CD4-positive, alpha-beta T cell (primary cell): ENCODE data around the gene CD247. TPM values are rescaled to one million over a fixed set of nuclear protein-coding genes. Genes with fewer than 3 reads are reported as not detected.

Experiments
- ATAC-seq: fragments of 200-7000 bp; cut with Tn5 transposase; one replicate; pipeline ENCODE4 v1.10.0; 2022; ENCODE audit warnings: mild to moderate bottlenecking; ENCODE audit not compliant: poor library complexity
- CTCF ChIA-PET: fragments of 350-600 bp; sonication (Branson Sonifier 250); formaldehyde crosslinking; loops from one replicate; lab custom pipeline; 2021; ENCODE audit warnings: antibody characterized with exemption, inconsistent platforms; lab: Charles Lee
- POLR2A ChIA-PET: fragments of 350-600 bp; sonication (Branson Sonifier 250); formaldehyde crosslinking; loops from one replicate; lab custom pipeline; 2021; ENCODE audit warnings: antibody characterized with exemption, inconsistent platforms; lab: Charles Lee
- DNase-seq, 14 experiments: peaks; one replicate each; pipeline ENCODE4 v3.0.0-alpha.2; 2013 to 2020; ENCODE audit warnings: mixed read lengths in 2 of 14
- H3K27ac ChIP-seq, 2 donors: one replicate each; pipeline versions ENCODE4 v1.5.1 to v1.7.0; 2013; ENCODE audit warnings: low read length in 2 of 2, low read depth in 1 of 2, mild to moderate bottlenecking in 1 of 2
- H3K27me3 ChIP-seq, 2 experiments: 1 replicate in 1 of 2; 2 replicates in 1 of 2; pipeline versions ENCODE4 v1.6.1 to v1.7.0; 2013; ENCODE audit warnings: low read length in 2 of 2, control low read depth in 1 of 2, mild to moderate bottlenecking in 1 of 2, moderate library complexity in 1 of 2; ENCODE audit not compliant: insufficient read depth in 2 of 2, control insufficient read depth in 1 of 2
- H3K36me3 ChIP-seq: one replicate; pipeline ENCODE4 v1.6.1; 2013; ENCODE audit warnings: low read length, control low read depth; ENCODE audit not compliant: insufficient read depth
- H3K4me1 ChIP-seq: one replicate; pipeline ENCODE4 v1.6.1; 2013; ENCODE audit warnings: low read length, control low read depth; ENCODE audit not compliant: insufficient read depth
- H3K4me3 ChIP-seq: one replicate; pipeline ENCODE4 v1.5.1; 2013; ENCODE audit warnings: mild to moderate bottlenecking, low read length, moderate library complexity
- H3K9me3 ChIP-seq, 2 experiments: 1 replicate in 1 of 2; 2 replicates in 1 of 2; pipeline versions ENCODE4 v1.6.1 to v1.7.0; 2013; ENCODE audit warnings: low read length in 2 of 2, mild to moderate bottlenecking in 2 of 2, control low read depth in 1 of 2, moderate library complexity in 1 of 2; ENCODE audit not compliant: control insufficient read depth in 1 of 2, insufficient read depth in 1 of 2
- H3K27ac Mint-ChIP-seq: one replicate; pipeline ENCODE4 v1.8.0; 2020; ENCODE audit warnings: mixed read lengths
- H3K27me3 Mint-ChIP-seq: one replicate; pipeline ENCODE4 v1.8.0; 2021; ENCODE audit warnings: mixed read lengths
- H3K36me3 Mint-ChIP-seq: one replicate; pipeline ENCODE4 v1.8.0; 2021; ENCODE audit warnings: low read depth, mixed read lengths
- H3K4me1 Mint-ChIP-seq: one replicate; pipeline ENCODE4 v1.8.0; 2021; ENCODE audit warnings: low read depth, mixed read lengths
- H3K4me3 Mint-ChIP-seq: one replicate; pipeline ENCODE4 v1.8.0; 2020; ENCODE audit warnings: mild to moderate bottlenecking, mixed read lengths
- H3K9me3 Mint-ChIP-seq: one replicate; pipeline ENCODE4 v1.8.0; 2020; ENCODE audit warnings: mixed read lengths
- CTCF ChIP-seq: fragments of 200-600 bp; IDR thresholded peaks from one replicate; pipeline ENCODE4 v1.8.0; 2022; ENCODE audit warnings: antibody characterized with exemption, mild to moderate bottlenecking
- intact Hi-C, 2 experiments: fragments of 100-400 bp; cut with DNase I in 1 of 2; cut with micrococcal nuclease in 1 of 2; formaldehyde crosslinking; loops; one replicate each; pipeline versions ENCODE4 v1.15.1 to v1.9.0; 2023 to 2025; cut with DNase I, micrococcal nuclease
- total RNA-seq, 174 experiments: library from RNA in 2 of 174; stranded (reverse) in 2 of 174; gene quantifications; one replicate each; pipeline ENCODE4 v1.2.3 and lab custom pipeline; 2021 to 2026

Gene CD247
- total RNA-seq, 2 experiments from 2014 or later: 355 to 378 TPM

GRCh38 chr1:167565922-167566321 lies 47.6 kb upstream of the CD247 start:
- Histone ChIP-seq H3K36me3 (no peaks in the 10 kb centered on the region), H3K9me3 (no peaks in the 10 kb centered on the region), H3K27ac (no peak overlapping the region), H3K4me1 (no peaks in the 10 kb centered on the region), H3K4me3 (no peak overlapping the region), H3K27me3 (no peaks in the 10 kb centered on the region)
- DNase-seq (no peak), ATAC-seq (no peak)
- H3K9me3 Mint-ChIP-seq: no peaks in the 10 kb centered on the region
- POLR2A ChIA-PET: interaction anchor here (1.2 kb wide), 1 partner anchor 13 kb away, joined by 3 read pairs; the partner anchor contains the start of gene CREG1
- no peaks in the 10 kb centered on the region for H3K27me3 Mint-ChIP-seq
- CTCF ChIA-PET: interaction anchor here (1.3 kb wide), 1 partner anchor 22 kb away, joined by 3 read pairs; no protein-coding TSS in a partner anchor
- H3K4me1 Mint-ChIP-seq: no peaks in the 10 kb centered on the region
- no peak overlapping the region for H3K4me3 Mint-ChIP-seq
- intact Hi-C loops: no loop called here
- H3K27ac Mint-ChIP-seq: no peak overlapping the region
- TF ChIP-seq CTCF: no peak
- no peaks in the 10 kb centered on the region for H3K36me3 Mint-ChIP-seq

- intact Hi-C loops: no loop called here
- CTCF ChIA-PET: interaction anchor here (1.1 to 1.6 kb wide), 4 partner anchors 9 to 72 kb away, joined by 3 to 5 read pairs (median 4); partner anchors contain the start of gene CREG1
- POLR2A ChIA-PET: interaction anchor here (1.2 to 1.9 kb wide), 2 partner anchors 11 to 12 kb away, joined by 3 to 11 read pairs; partner anchors contain the start of gene CREG1
- Histone ChIP-seq H3K4me1 (no peaks in the 10 kb centered on the region), H3K27me3 (no peaks in the 10 kb centered on the region), H3K36me3 (no peaks in the 10 kb centered on the region), H3K27ac (no peak overlapping the region), H3K4me3 (no peak overlapping the region), H3K9me3 (no peaks in the 10 kb centered on the region)
- Mint-ChIP-seq H3K4me3 (no peak overlapping the region), H3K27me3 (no peaks in the 10 kb centered on the region), H3K9me3 (no peaks in the 10 kb centered on the region), H3K27ac (no peak overlapping the region), H3K36me3 (no peaks in the 10 kb centered on the region), H3K4me1 (no peaks in the 10 kb centered on the region)
- no peak for DNase-seq
- ATAC-seq: no peak
- no peak for TF ChIP-seq CTCF
These were observed 46.4 kb upstream of the CD247 start for GRCh38 chr1:167564612-167565270.

- no peaks in the 10 kb centered on the region for H3K36me3 Mint-ChIP-seq
- intact Hi-C loops: no loop called here
- Histone ChIP-seq H3K27ac (no peak overlapping the region), H3K27me3 (no peaks in the 10 kb centered on the region), H3K4me1 (no peaks in the 10 kb centered on the region), H3K9me3 (no peaks in the 10 kb centered on the region), H3K4me3 (no peak overlapping the region), H3K36me3 (no peaks in the 10 kb centered on the region)
- H3K9me3 Mint-ChIP-seq: no peaks in the 10 kb centered on the region
- H3K4me1 Mint-ChIP-seq: no peaks in the 10 kb centered on the region
- DNase-seq (peak in 3 of 14 experiments; percentile 19 to 58 (median 44)), ATAC-seq (no peak)
- POLR2A ChIA-PET: interaction anchor here (1.9 kb wide), 1 partner anchor 10 kb away, joined by 11 read pairs; the partner anchor contains the start of gene CREG1
- no peak overlapping the region for H3K4me3 Mint-ChIP-seq
- H3K27ac Mint-ChIP-seq: no peak overlapping the region
- no peaks in the 10 kb centered on the region for H3K27me3 Mint-ChIP-seq
- TF ChIP-seq CTCF: no peak
- CTCF ChIA-PET: interaction anchor here (0.6 to 1.6 kb wide), 3 partner anchors 8 to 175 kb away, joined by 4 to 5 read pairs (median 4); partner anchors contain the start of gene CREG1
These were observed 45.4 kb upstream of the CD247 start for GRCh38 chr1:167563579-167564246.
